Prostate gland (tissue), 2 donors: Measurements from ENCODE around the gene MAD1L1. TPM values are rescaled to one million over a fixed set of nuclear protein-coding genes. Genes with fewer than 3 reads are reported as not detected.

Experiments
- DNase-seq: peaks from one replicate; pipeline ENCODE4 v3.0.0-alpha.2; 2019; ENCODE audit warnings: low spot score
- H3K27ac ChIP-seq, 2 donors: fragments of 200-600 bp; sonication (generic); 2 replicates each; pipeline ENCODE4 v1.5.1; 2017 to 2019
- H3K27me3 ChIP-seq: fragments of 200-600 bp; sonication (generic); replicated peaks from 2 replicates; pipeline ENCODE4 v1.5.1; 2019; ENCODE audit not compliant: insufficient read depth
- H3K36me3 ChIP-seq, 2 donors: fragments of 200-600 bp; sonication (generic); 1 replicate in 1 of 2; 2 replicates in 1 of 2; pipeline versions ENCODE4 v1.5.1 to v1.8.1; 2017 to 2019
- H3K4me1 ChIP-seq: fragments of 200-600 bp; sonication (generic); replicated peaks from 2 replicates; pipeline ENCODE4 v1.5.1; 2019
- H3K4me3 ChIP-seq, 2 donors: fragments of 200-600 bp; sonication (generic); 2 replicates each; pipeline ENCODE4 v1.5.1; 2017 to 2019
- H3K9me3 ChIP-seq: fragments of 200-600 bp; sonication (generic); 2 replicates; pipeline ENCODE4 v1.5.1; 2017
- POLR2A ChIP-seq: fragments of 450-650 bp; IDR thresholded peaks from one replicate; pipeline ENCODE4 v1.6.1; 2016; ENCODE audit warnings: antibody characterized with exemption, mild to moderate bottlenecking
- POLR2AphosphoS5 ChIP-seq: sonication (generic); formaldehyde crosslinking; IDR thresholded peaks from one replicate; pipeline ENCODE4 v1.6.1; 2017; ENCODE audit warnings: antibody characterized with exemption
- WGBS: methylation state at CpG from one replicate; pipeline ENCODE4 v1.1.5; 2018; 5-methylcytosine and 5-hydroxymethylcytosine counted together
- intact Hi-C: fragments of 100-400 bp; cut with DNase I; formaldehyde crosslinking; loops from one replicate; pipeline ENCODE4 v1.14.2; 2022
- total RNA-seq, 2 donors: library from RNA; depleted of rRNA; stranded (reverse); fragments of >200 nt; gene quantifications; one replicate each; pipeline ENCODE4 v1.1.0, GENCODE V29; 2016
- TF ChIP-seq, protein P1 (sequence below), 4 experiments: fragments of 200-600 bp in 2 of 4; fragments of 450-650 bp in 2 of 4; sonication (generic) in 2 of 4; IDR thresholded peaks; 1 replicate in 3 of 4; 2 replicates in 1 of 4; pipeline ENCODE4 v1.5.1; 2016 to 2019; ENCODE audit warnings: antibody characterized with exemption in 4 of 4, mild to moderate bottlenecking in 2 of 4, moderate library complexity in 2 of 4

Gene MAD1L1
- total RNA-seq, 2 donors from 2014 or later: 79.3 to 91.9 TPM

DNA sequence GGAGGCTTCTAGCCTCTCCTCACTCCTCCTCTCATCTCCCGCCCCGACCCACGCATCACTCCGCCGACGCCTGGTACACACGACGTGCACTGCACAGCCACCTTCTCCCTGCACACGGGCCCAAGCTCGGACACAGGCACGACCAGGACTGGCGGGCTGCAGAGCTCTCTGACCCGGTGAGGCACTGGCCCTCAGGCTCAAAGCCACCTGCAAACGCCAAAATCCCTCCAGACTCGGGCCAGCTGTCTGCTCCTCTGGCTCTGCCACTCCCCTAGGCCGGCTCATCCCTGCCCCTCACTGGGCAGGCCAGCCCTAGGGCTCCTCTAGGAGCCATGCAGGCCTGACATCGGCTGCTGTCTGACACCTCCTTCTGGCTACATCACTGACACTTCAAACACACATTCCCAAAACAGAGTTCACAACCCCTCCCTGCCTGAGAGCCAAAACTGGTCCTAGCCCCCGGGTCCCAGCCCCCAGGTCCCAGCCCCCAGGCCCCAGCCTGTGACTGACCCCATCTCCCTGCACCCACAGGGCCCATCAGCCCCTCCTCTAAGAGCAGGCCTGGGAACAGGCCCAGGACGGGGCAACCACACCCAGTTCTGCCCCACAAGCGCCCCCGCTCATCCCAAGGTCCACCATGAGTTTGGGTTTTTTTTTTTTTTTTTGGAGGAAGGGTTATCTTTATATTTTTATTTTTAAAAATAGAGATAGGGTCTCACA is 35.1 kb downstream of the MAD1L1 start:
- Histone ChIP-seq H3K4me1 (peaks cover 10% of the 10 kb centered on the region), H3K36me3 (no peaks in the 10 kb centered on the region), H3K27me3 (no peaks in the 10 kb centered on the region), H3K4me3 (no peak overlapping the region), H3K9me3 (no peaks in the 10 kb centered on the region), H3K27ac (peak overlapping the region in 1 of 2 donors; percentile 60)
- no peak for TF ChIP-seq POLR2AphosphoS5
- no peak for TF ChIP-seq POLR2A
- TF ChIP-seq, protein P1, sequence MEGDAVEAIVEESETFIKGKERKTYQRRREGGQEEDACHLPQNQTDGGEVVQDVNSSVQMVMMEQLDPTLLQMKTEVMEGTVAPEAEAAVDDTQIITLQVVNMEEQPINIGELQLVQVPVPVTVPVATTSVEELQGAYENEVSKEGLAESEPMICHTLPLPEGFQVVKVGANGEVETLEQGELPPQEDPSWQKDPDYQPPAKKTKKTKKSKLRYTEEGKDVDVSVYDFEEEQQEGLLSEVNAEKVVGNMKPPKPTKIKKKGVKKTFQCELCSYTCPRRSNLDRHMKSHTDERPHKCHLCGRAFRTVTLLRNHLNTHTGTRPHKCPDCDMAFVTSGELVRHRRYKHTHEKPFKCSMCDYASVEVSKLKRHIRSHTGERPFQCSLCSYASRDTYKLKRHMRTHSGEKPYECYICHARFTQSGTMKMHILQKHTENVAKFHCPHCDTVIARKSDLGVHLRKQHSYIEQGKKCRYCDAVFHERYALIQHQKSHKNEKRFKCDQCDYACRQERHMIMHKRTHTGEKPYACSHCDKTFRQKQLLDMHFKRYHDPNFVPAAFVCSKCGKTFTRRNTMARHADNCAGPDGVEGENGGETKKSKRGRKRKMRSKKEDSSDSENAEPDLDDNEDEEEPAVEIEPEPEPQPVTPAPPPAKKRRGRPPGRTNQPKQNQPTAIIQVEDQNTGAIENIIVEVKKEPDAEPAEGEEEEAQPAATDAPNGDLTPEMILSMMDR (IDR thresholded peaks at IDR 0.05): no peak
- no peak for DNase-seq
- WGBS: 85% methylated on average over 21 of the region's 21 CpGs
- intact Hi-C loops: no loop called here

DNA sequence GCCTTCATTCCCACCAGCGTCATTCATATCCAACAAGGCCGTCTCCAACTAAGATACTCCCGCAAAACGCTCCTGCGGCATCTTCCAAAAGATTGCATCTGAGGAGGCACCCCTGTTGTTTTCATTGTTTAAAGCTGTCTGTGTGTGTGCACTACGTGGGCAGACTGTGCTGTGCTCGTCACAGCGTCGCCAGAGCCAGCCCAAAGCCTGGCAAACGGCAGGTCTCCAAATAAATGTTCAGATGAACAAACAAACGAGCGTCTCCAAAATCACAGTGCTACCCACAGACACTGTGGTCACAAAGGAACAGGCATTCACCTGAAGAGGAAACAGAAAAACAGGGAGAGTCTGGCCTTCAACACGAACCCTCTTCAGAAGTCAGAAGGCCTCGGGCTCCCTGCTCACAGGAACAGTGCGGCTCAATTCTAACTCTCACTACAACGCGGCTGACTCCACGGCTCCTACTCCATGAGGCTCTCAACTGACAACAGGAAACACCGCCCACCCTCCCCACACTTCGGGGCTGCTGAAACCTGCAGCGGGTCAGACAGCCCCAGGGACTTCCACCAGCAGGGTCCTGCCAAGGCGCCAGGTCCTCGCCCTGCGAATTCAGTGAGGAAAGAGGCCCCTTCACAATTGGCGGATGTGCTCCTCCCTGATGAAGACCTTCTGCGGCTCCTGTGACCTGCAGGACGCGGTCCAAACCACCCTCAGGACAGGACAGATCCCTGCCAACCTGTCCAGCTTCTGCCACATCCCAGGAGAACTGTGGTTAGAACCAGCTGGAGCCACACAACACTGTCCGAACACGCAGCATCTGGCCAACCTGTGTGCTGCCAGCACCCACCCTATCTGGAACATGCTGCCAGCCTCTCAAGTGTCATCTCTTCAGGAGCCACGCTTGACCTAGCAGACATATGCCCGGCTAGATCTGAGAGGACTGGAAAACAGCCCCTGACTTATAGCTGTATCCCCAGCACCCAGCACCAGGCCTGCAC is 36.1 kb downstream of the MAD1L1 start:
- H3K36me3 ChIP-seq: no peaks in the 10 kb centered on the region
- WGBS: 59% methylated on average over 32 of the region's 32 CpGs

DNA sequence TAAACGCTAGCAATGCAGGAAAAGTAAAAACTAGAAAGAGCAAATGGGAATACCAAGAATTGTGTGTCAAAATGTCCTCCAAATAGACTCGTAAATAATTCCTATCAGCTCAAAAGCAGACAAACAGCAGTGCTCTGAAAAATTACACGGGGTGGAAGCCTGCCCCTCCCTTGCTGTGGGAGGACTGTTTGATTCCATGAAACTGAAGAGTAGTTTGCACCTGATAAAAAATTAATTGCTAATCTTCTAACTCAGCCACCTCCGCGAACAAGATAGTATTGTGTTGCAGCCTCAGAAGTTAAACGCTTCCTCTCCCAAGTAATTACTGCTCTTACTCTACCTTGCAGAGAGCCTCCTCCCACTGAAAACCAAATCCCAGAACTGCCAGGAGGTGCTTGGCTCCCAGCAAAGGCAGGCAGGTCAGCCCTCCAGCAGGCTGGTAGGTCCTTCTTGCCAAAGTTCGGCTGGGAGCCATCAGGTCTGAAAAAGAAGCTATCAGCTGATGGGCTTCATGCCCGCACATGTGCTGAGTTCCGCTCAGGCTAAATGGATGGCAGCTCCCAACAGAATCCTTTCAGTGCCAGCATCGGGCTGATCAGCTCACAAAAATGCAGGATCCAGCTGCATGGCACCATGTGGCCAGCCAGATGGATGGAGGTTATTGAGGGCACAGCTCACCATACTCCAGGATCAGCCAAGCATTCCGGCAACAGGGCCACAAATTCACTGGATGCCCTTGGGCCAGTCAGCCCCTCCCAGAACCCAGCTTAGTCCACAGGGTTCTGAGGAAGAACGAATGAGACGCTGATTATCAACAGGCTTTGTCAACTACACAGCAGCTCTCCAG is 37.1 kb downstream of the MAD1L1 start:
- Histone ChIP-seq H3K27ac (peak overlapping the region; percentile 50 to 60), H3K4me3 (no peak overlapping the region), H3K9me3 (no peaks in the 10 kb centered on the region), H3K4me1 (peaks cover 10% of the 10 kb centered on the region), H3K36me3 (no peaks in the 10 kb centered on the region), H3K27me3 (no peaks in the 10 kb centered on the region)
- WGBS: 55% methylated on average over 13 of the region's 13 CpGs
- intact Hi-C loops: no loop called here
- peak; percentile 91 for DNase-seq
- TF ChIP-seq POLR2A: no peak
- TF ChIP-seq, protein P1 (IDR thresholded peaks at IDR 0.05): no peak
- peak; percentile 77 for TF ChIP-seq POLR2AphosphoS5

More for the DNA sequence above, 36.1 kb downstream of the MAD1L1 start:
- TF ChIP-seq, protein P1 (IDR thresholded peaks at IDR 0.05): no peak
- peak; percentile 50 for TF ChIP-seq POLR2AphosphoS5
- H3K27me3 ChIP-seq: no peaks in the 10 kb centered on the region
- no peak for DNase-seq
- H3K4me1 ChIP-seq: peaks cover 10% of the 10 kb centered on the region
- H3K4me3 ChIP-seq: no peak overlapping the region
- intact Hi-C loops: no loop called here
- H3K27ac ChIP-seq: peak overlapping the region; percentile 50 to 60
- H3K9me3 ChIP-seq: no peaks in the 10 kb centered on the region

DNA sequence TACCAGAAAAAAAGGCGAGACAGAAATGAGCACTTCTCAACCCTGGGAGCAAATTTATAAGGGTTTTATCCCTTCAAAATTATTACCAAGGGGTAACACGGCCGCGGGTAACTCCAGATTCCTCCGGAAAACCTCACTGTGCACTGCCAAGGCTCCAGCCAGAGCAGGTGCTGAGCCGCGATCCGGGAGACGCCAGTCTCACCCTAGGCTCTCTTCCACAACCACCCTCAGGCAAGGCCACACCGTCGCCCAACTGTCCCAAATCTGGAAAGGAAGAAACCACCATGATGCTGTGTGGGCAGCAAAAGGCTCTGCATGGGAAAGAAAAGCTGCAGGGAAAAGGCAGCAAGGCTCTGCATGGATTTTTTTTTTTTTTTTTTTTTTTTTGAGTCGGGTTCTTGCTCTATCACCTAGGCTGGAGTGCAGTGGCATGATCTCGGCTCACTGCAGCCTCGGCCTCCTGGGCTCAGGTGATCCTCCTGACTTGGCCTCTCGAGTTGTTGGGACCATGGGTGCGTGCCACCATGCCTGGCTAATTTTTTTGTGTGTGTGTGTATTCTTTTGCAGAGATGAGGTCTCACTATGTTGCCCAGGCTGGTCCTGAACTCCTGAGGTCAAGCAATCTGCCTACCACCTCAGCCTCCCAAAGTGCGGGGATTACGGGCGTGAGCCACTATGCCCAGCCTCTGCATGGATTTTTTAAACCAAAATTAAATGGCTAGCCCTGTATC is 39.0 kb downstream of the MAD1L1 start:
- Histone ChIP-seq H3K4me1 (peaks cover 10% of the 10 kb centered on the region), H3K9me3 (no peaks in the 10 kb centered on the region), H3K36me3 (no peaks in the 10 kb centered on the region), H3K4me3 (no peak overlapping the region), H3K27ac (peak overlapping the region; percentile 30), H3K27me3 (no peaks in the 10 kb centered on the region)
- WGBS: 96% methylated on average over 19 of the region's 19 CpGs
- TF ChIP-seq POLR2AphosphoS5: no peak
- no peak for TF ChIP-seq POLR2A
- TF ChIP-seq, protein P1 (IDR thresholded peaks at IDR 0.05): no peak
- intact Hi-C loops: no loop called here
- no peak for DNase-seq
